Neural progenitor cell (in vitro differentiated cells): ENCODE measurements around the gene SLC34A2. TPM values are rescaled to one million over a fixed set of nuclear protein-coding genes. Genes with fewer than 3 reads are reported as not detected.

Source experiments
- DNase-seq: peaks from one replicate; pipeline ENCODE4 v3.0.0-alpha.2; 2016; ENCODE audit warnings: low spot score
- H2AFZ ChIP-seq: fragments of 200-600 bp; sonication (generic); replicated peaks from 2 replicates; pipeline ENCODE4 v1.6.1; 2016; ENCODE audit warnings: antibody characterized with exemption
- H3F3A ChIP-seq: fragments of 200-600 bp; sonication (generic); 2 replicates; pipeline ENCODE4 v1.6.1; 2016; ENCODE audit warnings: antibody characterized with exemption, low read depth
- H3K27ac ChIP-seq: fragments of 200-600 bp; sonication (generic); 2 replicates; pipeline ENCODE4 v1.5.1; 2016; ENCODE audit warnings: mild to moderate bottlenecking
- H3K27me3 ChIP-seq: fragments of 200-600 bp; sonication (generic); 2 replicates; pipeline ENCODE4 v1.6.1; 2016; ENCODE audit warnings: mild to moderate bottlenecking, moderate library complexity
- H3K36me3 ChIP-seq: fragments of 200-600 bp; sonication (generic); 2 replicates; pipeline ENCODE4 v1.5.1; 2016
- H3K4me1 ChIP-seq: fragments of 200-600 bp; sonication (generic); 2 replicates; pipeline ENCODE4 v1.6.1; 2016; ENCODE audit warnings: mixed run types
- H3K4me2 ChIP-seq: fragments of 200-600 bp; sonication (generic); 2 replicates; pipeline ENCODE4 v1.6.1; 2016
- H3K4me3 ChIP-seq: fragments of 200-600 bp; sonication (generic); 2 replicates; pipeline ENCODE4 v1.5.1; 2016
- H3K79me2 ChIP-seq: fragments of 200-600 bp; sonication (generic); 2 replicates; pipeline ENCODE4 v1.6.1; 2016; ENCODE audit warnings: low read depth
- H3K9ac ChIP-seq: fragments of 200-600 bp; sonication (generic); 2 replicates; pipeline ENCODE4 v1.6.1; 2016
- H3K9me3 ChIP-seq: fragments of 200-600 bp; sonication (generic); 2 replicates; pipeline ENCODE4 v1.5.1; 2016; ENCODE audit warnings: low read depth
- H4K20me1 ChIP-seq: fragments of 200-600 bp; sonication (generic); 2 replicates; pipeline ENCODE4 v1.6.1; 2016; ENCODE audit warnings: low read depth
- H3K27ac Mint-ChIP-seq: 3 replicates; pipeline ENCODE4 v1.8.0; 2021; ENCODE audit warnings: mixed read lengths
- H3K27me3 Mint-ChIP-seq: 2 replicates; pipeline ENCODE4 v1.8.0; 2022; ENCODE audit warnings: low read depth, mild to moderate bottlenecking, inconsistent platforms, moderate library complexity, mixed read lengths; ENCODE audit not compliant: insufficient read depth
- H3K36me3 Mint-ChIP-seq: 3 replicates; pipeline ENCODE4 v1.8.0; 2021; ENCODE audit warnings: mixed read lengths
- H3K4me1 Mint-ChIP-seq: 3 replicates; pipeline ENCODE4 v1.8.0; 2021; ENCODE audit warnings: mixed read lengths
- H3K4me3 Mint-ChIP-seq: 3 replicates; pipeline ENCODE4 v1.8.0; 2021; ENCODE audit warnings: mild to moderate bottlenecking, moderate library complexity, mixed read lengths
- H3K9me3 Mint-ChIP-seq: 3 replicates; pipeline ENCODE4 v1.8.0; 2020; ENCODE audit warnings: mixed read lengths
- CTCF ChIP-seq: fragments of 200-600 bp; sonication (generic); IDR thresholded peaks from 2 replicates; pipeline ENCODE4 v1.5.1; 2017; ENCODE audit warnings: antibody characterized with exemption, mild to moderate bottlenecking
- EZH2 ChIP-seq: fragments of 200-600 bp; sonication (generic); IDR thresholded peaks from 2 replicates; pipeline ENCODE4 v1.6.1; 2017; ENCODE audit warnings: antibody characterized with exemption, mild to moderate bottlenecking, moderate library complexity
- EZH2phosphoT487 ChIP-seq: fragments of 200-600 bp; sonication (generic); IDR thresholded peaks from 2 replicates; pipeline ENCODE4 v1.6.1; 2017; ENCODE audit warnings: antibody characterized with exemption
- total RNA-seq: library from RNA; depleted of rRNA; stranded (reverse); fragments of >200 nt; gene quantifications from 2 replicates; pipeline ENCODE4 v1.2.3, GENCODE V29; 2015; ENCODE audit warnings: low replicate concordance

The SLC34A2 gene
- total RNA-seq, 1 donor from 2014 or later = not detected

DNA sequence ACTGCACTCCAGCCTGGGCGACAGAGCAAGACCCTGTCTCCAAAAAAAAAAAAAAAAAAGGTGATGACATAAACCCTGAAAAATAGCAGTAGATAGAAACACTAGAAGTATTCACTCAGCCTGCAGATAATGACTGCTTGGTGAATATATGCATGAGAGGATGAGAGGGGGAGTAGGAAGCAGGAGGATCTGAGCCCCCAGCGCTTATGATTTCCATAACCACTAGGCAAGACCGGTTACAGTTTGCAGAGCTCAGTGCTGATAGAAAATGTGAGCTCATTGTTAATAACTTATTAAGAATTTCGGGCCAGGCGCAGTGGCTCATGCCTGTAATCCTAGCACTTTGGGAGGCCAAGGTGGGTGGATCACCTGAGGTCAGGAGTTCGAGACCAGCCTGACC is 40.8 kb upstream of the SLC34A2 start:
- Histone ChIP-seq H3K79me2 (no peaks in the 10 kb centered on the region), H3K9me3 (no peaks in the 10 kb centered on the region), H3K4me3 (no peak overlapping the region), H3F3A (no peaks in the 10 kb centered on the region), H4K20me1 (no peaks in the 10 kb centered on the region), H3K4me2 (no peak overlapping the region), H3K27me3 (no peaks in the 10 kb centered on the region), H2AFZ (no peak overlapping the region), H3K4me1 (no peaks in the 10 kb centered on the region), H3K36me3 (no peaks in the 10 kb centered on the region), H3K27ac (no peak overlapping the region), H3K9ac (no peak overlapping the region)
- H3K36me3 Mint-ChIP-seq = peaks cover 2% of the 10 kb centered on the region
- no peak overlapping the region for H3K4me3 Mint-ChIP-seq
- no peak overlapping the region for H3K27ac Mint-ChIP-seq
- TF ChIP-seq CTCF = no peak
- TF ChIP-seq EZH2 = no peak
- TF ChIP-seq EZH2phosphoT487 = no peak
- peaks cover 3% of the 10 kb centered on the region for H3K9me3 Mint-ChIP-seq
- H3K4me1 Mint-ChIP-seq = peaks cover 11% of the 10 kb centered on the region
- no peak for DNase-seq
- peaks cover 11% of the 10 kb centered on the region for H3K27me3 Mint-ChIP-seq

DNA sequence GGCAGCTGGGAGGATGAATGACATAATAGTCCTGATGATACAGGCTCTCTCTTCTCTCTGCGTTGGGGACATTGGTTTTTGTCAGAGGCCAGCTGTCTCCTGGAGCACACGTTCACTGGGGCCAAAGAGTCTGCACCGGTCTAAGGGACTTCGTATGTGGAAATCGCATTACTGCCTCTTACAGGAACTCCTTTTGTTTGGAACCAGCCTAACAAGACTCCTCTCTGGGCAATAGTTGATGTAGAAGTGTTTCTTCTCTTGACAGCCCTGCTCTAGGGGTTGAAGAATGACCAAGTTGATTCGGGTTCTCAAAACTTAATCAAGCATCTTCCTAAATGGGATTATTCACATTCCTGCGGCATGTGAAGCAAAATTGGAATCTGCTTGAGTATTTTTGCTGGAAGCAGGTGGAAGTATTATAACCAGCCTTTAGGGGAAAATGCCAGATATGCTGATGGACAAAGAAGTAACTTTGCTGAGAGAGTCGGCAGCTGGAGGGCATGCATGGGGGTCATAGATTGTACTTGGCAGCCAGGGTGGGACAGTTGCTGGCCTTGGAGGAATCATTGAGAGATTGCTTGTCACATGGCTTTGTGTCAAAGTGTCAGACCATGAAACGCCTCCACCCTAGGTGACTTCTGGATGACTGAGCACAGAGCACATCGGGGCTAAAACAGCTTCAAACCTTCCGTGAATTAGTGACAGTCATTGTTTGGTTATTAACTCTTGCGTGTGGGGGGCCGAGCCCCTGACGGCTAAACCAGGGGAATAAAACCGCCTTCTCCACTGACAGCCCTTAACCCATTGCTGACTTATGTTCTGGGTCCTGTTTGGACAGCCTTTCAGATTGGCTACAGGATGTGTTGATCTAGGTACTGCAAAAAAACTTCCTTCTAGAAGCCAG is 34.4 kb upstream of the SLC34A2 start:
- Histone ChIP-seq H4K20me1 (peaks cover 8% of the 10 kb centered on the region), H2AFZ (no peak overlapping the region), H3K4me3 (no peak overlapping the region), H3K4me2 (peak overlapping the region; percentile 71), H3K4me1 (peaks cover 29% of the 10 kb centered on the region), H3K9me3 (no peaks in the 10 kb centered on the region), H3K9ac (no peak overlapping the region), H3K27me3 (no peaks in the 10 kb centered on the region), H3F3A (peaks cover 15% of the 10 kb centered on the region), H3K79me2 (no peaks in the 10 kb centered on the region), H3K27ac (no peak overlapping the region), H3K36me3 (no peaks in the 10 kb centered on the region)
- Mint-ChIP-seq H3K4me1 (peaks cover 54% of the 10 kb centered on the region), H3K4me3 (peak overlapping the region; percentile 22), H3K9me3 (no peaks in the 10 kb centered on the region), H3K27me3 (peaks cover 17% of the 10 kb centered on the region), H3K27ac (peak overlapping the region; percentile 14), H3K36me3 (no peaks in the 10 kb centered on the region)
- DNase-seq = peak; percentile 79
- TF ChIP-seq EZH2phosphoT487 (no peak), EZH2 (no peak), CTCF (no peak)

DNA sequence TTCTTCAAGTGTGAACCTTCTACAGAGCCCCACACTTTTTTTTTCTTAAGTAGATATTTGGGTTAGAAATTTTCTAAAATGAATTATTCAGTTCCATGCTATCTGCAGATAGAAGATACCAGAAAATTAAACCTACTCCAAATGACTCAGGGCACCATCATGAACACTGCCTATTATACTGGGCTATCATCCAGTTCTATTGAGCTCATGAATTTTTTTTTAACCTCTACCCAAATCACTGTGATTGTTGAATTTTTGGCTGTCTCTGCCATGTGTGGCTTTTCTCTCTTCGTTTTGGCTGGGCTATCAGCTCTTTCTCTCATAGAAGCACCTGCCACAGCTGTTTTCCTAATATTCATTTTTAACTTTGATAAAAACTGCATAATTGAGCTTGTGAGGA is 31.0 kb upstream of the SLC34A2 start:
- H3K36me3 ChIP-seq = no peaks in the 10 kb centered on the region
- Mint-ChIP-seq H3K4me1 (peaks cover 45% of the 10 kb centered on the region), H3K9me3 (no peaks in the 10 kb centered on the region), H3K27ac (no peak overlapping the region), H3K4me3 (no peak overlapping the region), H3K36me3 (no peaks in the 10 kb centered on the region), H3K27me3 (peaks cover 11% of the 10 kb centered on the region)
- H3K4me3 ChIP-seq = no peak overlapping the region
- H3K27ac ChIP-seq = no peak overlapping the region
- H3K9ac ChIP-seq = no peak overlapping the region
- no peak overlapping the region for H2AFZ ChIP-seq
- H3K4me2 ChIP-seq = no peak overlapping the region
- TF ChIP-seq CTCF (no peak), EZH2phosphoT487 (no peak), EZH2 (no peak)
- DNase-seq = no peak
- H3F3A ChIP-seq = peaks cover 15% of the 10 kb centered on the region
- peaks cover 29% of the 10 kb centered on the region for H3K4me1 ChIP-seq
- H3K27me3 ChIP-seq = no peaks in the 10 kb centered on the region
- H3K9me3 ChIP-seq = no peaks in the 10 kb centered on the region
- H4K20me1 ChIP-seq = peaks cover 8% of the 10 kb centered on the region
- H3K79me2 ChIP-seq = no peaks in the 10 kb centered on the region
